ENCODE results near the gene SLC16A10.

- TF ChIP-seq EP300 (IDR thresholded peaks at IDR 0.05) (no peak), CTCF (IDR thresholded peaks at IDR 0.05) (no peak)
Observed at GRCh38 chr6:111122458-111123286, 35.4 kb downstream of the SLC16A10 start.

All from upper lobe of left lung (tissue), 4 donors.